DOHH2 (cell line): ENCODE data around the gene C9orf153.

Source experiments
- H3F3A ChIP-seq: fragments of 200-600 bp; sonication (generic), shearing (Covaris generic); 2 replicates; pipeline ENCODE4 v1.6.0; 2016; ENCODE audit warnings: antibody characterized with exemption, mild to moderate bottlenecking; ENCODE audit not compliant: control insufficient read depth, insufficient read depth
- H3K27ac ChIP-seq: fragments of 200-600 bp; sonication (generic); 2 replicates; pipeline ENCODE4 v1.5.1; 2014; ENCODE audit warnings: low read depth, mild to moderate bottlenecking, low read length, moderate library complexity
- H3K27me3 ChIP-seq: fragments of 200-600 bp; sonication (generic); 2 replicates; pipeline ENCODE4 v1.6.1; 2014; ENCODE audit warnings: mild to moderate bottlenecking, low read length, mixed read lengths; ENCODE audit not compliant: control insufficient read depth
- H3K36me3 ChIP-seq: fragments of 200-600 bp; sonication (generic); 2 replicates; pipeline ENCODE4 v1.6.1; 2014; ENCODE audit warnings: mild to moderate bottlenecking, low read length, moderate library complexity, mixed read lengths; ENCODE audit not compliant: control insufficient read depth
- H3K4me1 ChIP-seq: fragments of 200-600 bp; sonication (generic); 2 replicates; pipeline ENCODE4 v1.6.1; 2014; ENCODE audit warnings: mild to moderate bottlenecking, low read length, mixed read lengths; ENCODE audit not compliant: control insufficient read depth
- H3K4me2 ChIP-seq: fragments of 200-600 bp; sonication (generic); 2 replicates; pipeline ENCODE4 v1.6.0; 2014; ENCODE audit warnings: mild to moderate bottlenecking, low read length, moderate library complexity
- H3K4me3 ChIP-seq: fragments of 200-600 bp; sonication (generic); 2 replicates; pipeline ENCODE4 v1.5.1; 2014; ENCODE audit warnings: mild to moderate bottlenecking, low read length, mixed read lengths
- H3K79me2 ChIP-seq: fragments of 200-600 bp; sonication (generic); 2 replicates; pipeline ENCODE4 v1.6.1; 2014; ENCODE audit warnings: mild to moderate bottlenecking, low read length, mixed read lengths; ENCODE audit not compliant: control insufficient read depth
- H3K9me2 ChIP-seq: fragments of 200-600 bp; sonication (generic); replicated peaks from 2 replicates; pipeline ENCODE4 v1.6.1; 2014; ENCODE audit warnings: mild to moderate bottlenecking, low read length, mixed read lengths; ENCODE audit not compliant: control insufficient read depth
- H3K9me3 ChIP-seq: fragments of 200-600 bp; sonication (generic); 2 replicates; pipeline ENCODE4 v1.6.1; 2014; ENCODE audit warnings: antibody characterized with exemption, low read length, mixed read lengths; ENCODE audit not compliant: control insufficient read depth, insufficient read depth
- H4K20me1 ChIP-seq: fragments of 200-600 bp; sonication (generic); 2 replicates; pipeline ENCODE4 v1.6.0; 2014; ENCODE audit warnings: low read depth, mild to moderate bottlenecking, antibody characterized with exemption, low read length, moderate library complexity; ENCODE audit not compliant: control insufficient read depth, insufficient read depth
- EZH2phosphoT487 ChIP-seq: fragments of 200-600 bp; sonication (generic); IDR thresholded peaks from 2 replicates; pipeline ENCODE4 v1.6.1; 2017; ENCODE audit warnings: borderline replicate concordance, mild to moderate bottlenecking, antibody characterized with exemption, low read length, moderate library complexity, mixed read lengths
- TF ChIP-seq, protein P1 (sequence below): fragments of 200-600 bp; sonication (generic); IDR thresholded peaks from one replicate; pipeline ENCODE4 v1.5.1; 2014; ENCODE audit warnings: antibody characterized with exemption, mild to moderate bottlenecking, low read depth, low read length; ENCODE audit not compliant: poor library complexity, severe bottlenecking

Gene C9orf153

DNA sequence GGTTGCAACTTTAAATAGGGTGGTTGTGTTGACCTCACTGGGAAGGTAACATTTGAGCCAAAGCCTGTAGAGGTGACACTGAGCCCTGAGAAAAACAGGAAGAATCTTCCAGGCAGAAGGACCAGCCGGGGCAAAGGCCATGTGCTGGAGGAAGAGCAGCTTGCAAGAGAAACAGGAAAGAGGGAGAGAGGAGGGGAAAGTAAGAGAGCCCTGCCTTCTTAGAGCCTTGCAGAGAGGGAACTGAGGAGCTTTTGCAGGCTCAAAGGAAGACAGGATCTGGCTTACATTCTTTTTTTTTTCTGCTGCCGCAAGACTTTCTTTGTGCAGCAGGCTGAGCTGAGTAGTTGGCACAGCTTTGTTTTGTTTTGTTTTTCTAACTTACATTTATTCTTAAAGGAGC, 17.4 kb downstream of the C9orf153 start:
- no peaks in the 10 kb centered on the region for H3K36me3 ChIP-seq
- H3K4me3 ChIP-seq = no peak overlapping the region
- H3K4me2 ChIP-seq = no peak overlapping the region
- no peaks in the 10 kb centered on the region for H3K79me2 ChIP-seq
- TF ChIP-seq EZH2phosphoT487 = no peak
- TF ChIP-seq, protein P1, sequence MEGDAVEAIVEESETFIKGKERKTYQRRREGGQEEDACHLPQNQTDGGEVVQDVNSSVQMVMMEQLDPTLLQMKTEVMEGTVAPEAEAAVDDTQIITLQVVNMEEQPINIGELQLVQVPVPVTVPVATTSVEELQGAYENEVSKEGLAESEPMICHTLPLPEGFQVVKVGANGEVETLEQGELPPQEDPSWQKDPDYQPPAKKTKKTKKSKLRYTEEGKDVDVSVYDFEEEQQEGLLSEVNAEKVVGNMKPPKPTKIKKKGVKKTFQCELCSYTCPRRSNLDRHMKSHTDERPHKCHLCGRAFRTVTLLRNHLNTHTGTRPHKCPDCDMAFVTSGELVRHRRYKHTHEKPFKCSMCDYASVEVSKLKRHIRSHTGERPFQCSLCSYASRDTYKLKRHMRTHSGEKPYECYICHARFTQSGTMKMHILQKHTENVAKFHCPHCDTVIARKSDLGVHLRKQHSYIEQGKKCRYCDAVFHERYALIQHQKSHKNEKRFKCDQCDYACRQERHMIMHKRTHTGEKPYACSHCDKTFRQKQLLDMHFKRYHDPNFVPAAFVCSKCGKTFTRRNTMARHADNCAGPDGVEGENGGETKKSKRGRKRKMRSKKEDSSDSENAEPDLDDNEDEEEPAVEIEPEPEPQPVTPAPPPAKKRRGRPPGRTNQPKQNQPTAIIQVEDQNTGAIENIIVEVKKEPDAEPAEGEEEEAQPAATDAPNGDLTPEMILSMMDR = no peak
- H3K9me3 ChIP-seq = no peaks in the 10 kb centered on the region
- peaks cover 6% of the 10 kb centered on the region for H3K4me1 ChIP-seq
- no peaks in the 10 kb centered on the region for H4K20me1 ChIP-seq
- H3F3A ChIP-seq = no peaks in the 10 kb centered on the region
- peaks cover 2% of the 10 kb centered on the region; the same call in 1 of the 2 replicates for H3K27me3 ChIP-seq
- no peak overlapping the region for H3K27ac ChIP-seq
- no peaks in the 10 kb centered on the region for H3K9me2 ChIP-seq

DNA sequence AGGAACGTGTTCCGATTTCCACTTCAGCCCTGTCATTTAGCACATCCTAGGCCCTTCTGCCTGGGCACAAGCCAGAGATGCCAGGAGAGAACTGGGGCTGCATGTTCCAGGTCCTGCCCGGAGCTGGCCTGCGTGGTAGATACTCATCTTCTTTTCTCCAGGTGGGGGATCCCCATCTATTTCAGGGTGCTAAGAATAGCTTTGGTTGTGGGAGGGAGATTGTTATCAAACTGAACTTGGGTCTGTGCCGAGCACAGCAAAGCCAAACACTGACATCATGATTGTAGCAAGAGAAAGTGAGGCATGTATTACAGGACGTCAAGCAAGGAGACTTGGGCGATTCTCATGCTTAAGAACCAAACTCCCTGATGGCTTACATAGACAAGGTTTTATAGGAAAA, 18.2 kb downstream of the C9orf153 start:
- Histone ChIP-seq H4K20me1 (no peaks in the 10 kb centered on the region), H3F3A (no peaks in the 10 kb centered on the region), H3K9me2 (no peaks in the 10 kb centered on the region), H3K27me3 (0 out of 2 replicates have a peak, but pooled peaks cover 2% of the 10 kb centered on the region), H3K4me3 (no peak overlapping the region), H3K36me3 (no peaks in the 10 kb centered on the region), H3K27ac (no peak overlapping the region), H3K4me1 (no peaks in the 10 kb centered on the region), H3K9me3 (no peaks in the 10 kb centered on the region), H3K4me2 (no peak overlapping the region), H3K79me2 (no peaks in the 10 kb centered on the region)
- TF ChIP-seq EZH2phosphoT487 = no peak
- TF ChIP-seq, protein P1 = no peak

DNA sequence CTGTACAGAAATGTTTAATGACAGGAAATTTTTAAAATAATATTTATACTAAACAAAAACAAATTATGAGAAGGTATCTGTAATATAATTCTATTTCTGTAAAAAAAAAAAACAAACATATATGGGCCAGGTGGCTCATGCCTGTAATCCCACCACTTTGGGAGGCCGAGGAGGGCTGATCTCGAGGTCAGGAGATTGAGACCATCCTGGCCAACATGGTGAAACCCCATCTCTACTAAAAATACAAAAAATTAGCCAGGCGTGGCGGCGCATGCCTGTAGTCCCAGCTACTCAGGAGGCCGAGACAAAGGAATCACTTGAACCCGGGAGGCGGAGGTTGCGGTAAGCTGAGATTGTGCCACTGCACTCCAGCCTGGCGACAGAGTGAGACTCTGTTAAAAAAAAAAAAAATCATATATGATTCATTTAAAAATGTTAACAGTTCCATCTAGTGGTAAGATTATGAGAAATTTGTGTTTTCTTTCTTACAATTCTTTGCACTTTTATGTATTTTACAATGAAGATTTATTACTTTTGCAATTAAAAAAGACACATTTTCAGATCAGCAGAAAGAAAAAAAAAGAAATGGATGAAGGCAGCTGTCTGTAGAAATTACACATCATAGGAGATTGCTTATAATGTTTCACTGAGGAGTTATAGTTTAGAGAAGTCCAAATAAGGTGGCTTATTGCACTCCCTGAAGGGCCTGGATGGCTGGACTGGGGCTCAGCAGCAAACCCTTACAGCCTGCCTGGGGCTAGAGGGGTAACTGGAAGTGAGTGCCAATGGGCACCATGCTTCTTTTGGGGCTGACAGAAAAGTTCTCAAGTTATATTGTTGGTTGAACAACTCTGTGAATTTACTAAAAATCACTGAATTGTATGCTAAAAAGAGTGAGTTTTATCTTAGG, 20.3 kb downstream of the C9orf153 start:
- H3K4me1 ChIP-seq = no peaks in the 10 kb centered on the region
- H3K9me2 ChIP-seq = no peaks in the 10 kb centered on the region
- no peak overlapping the region for H3K4me3 ChIP-seq
- no peaks in the 10 kb centered on the region for H3K79me2 ChIP-seq
- H3K27ac ChIP-seq = no peak overlapping the region
- H3F3A ChIP-seq = no peaks in the 10 kb centered on the region
- no peak overlapping the region for H3K4me2 ChIP-seq
- H3K27me3 ChIP-seq = 0 out of 2 replicates have a peak, but pooled peaks cover 2% of the 10 kb centered on the region
- H3K9me3 ChIP-seq = no peaks in the 10 kb centered on the region
- H3K36me3 ChIP-seq = no peaks in the 10 kb centered on the region
- TF ChIP-seq EZH2phosphoT487 = no peak
- TF ChIP-seq, protein P1 = no peak
- no peaks in the 10 kb centered on the region for H4K20me1 ChIP-seq
